HEK293 (cell line): Measurements from ENCODE around the gene ZEB2.

ENCODE experiments used
- ATF2 ChIP-seq: fragments of 450-650 bp; formaldehyde crosslinking; IDR thresholded peaks from 2 replicates; pipeline ENCODE4 v1.5.1; 2016; ENCODE audit warnings: missing biosample characterization, missing genetic modification characterization, low read depth
- WT1 ChIP-seq: fragments of 450-650 bp; formaldehyde crosslinking; IDR thresholded peaks from 2 replicates; pipeline ENCODE4 v1.5.1; 2016; ENCODE audit warnings: missing biosample characterization, missing genetic modification characterization
- ZNF132 ChIP-seq: fragments of 450-650 bp; formaldehyde crosslinking; IDR thresholded peaks from 2 replicates; pipeline ENCODE4 v1.5.1; 2017; ENCODE audit warnings: missing biosample characterization, missing genetic modification characterization, borderline replicate concordance
- ZNF580 ChIP-seq: fragments of 450-650 bp; formaldehyde crosslinking; IDR thresholded peaks from 2 replicates; pipeline ENCODE4 v1.5.1; 2016; ENCODE audit warnings: missing biosample characterization, missing genetic modification characterization
- TF ChIP-seq, protein P1 (sequence below): fragments of 450-650 bp; formaldehyde crosslinking; IDR thresholded peaks from 2 replicates; pipeline ENCODE4 v1.5.1; 2016; ENCODE audit warnings: missing biosample characterization, missing genetic modification characterization
- TF ChIP-seq, protein P2 (sequence below): sonication (generic); formaldehyde crosslinking; IDR thresholded peaks from 2 replicates; pipeline ENCODE4 v1.8.1; 2022; ENCODE audit warnings: mild to moderate bottlenecking, moderate library complexity, missing genetic modification reagents
- TF ChIP-seq, protein P3 (sequence below): fragments of 450-650 bp; formaldehyde crosslinking; IDR thresholded peaks from 2 replicates; pipeline ENCODE4 v1.5.1; 2016; ENCODE audit warnings: missing biosample characterization, missing genetic modification characterization

DNA sequence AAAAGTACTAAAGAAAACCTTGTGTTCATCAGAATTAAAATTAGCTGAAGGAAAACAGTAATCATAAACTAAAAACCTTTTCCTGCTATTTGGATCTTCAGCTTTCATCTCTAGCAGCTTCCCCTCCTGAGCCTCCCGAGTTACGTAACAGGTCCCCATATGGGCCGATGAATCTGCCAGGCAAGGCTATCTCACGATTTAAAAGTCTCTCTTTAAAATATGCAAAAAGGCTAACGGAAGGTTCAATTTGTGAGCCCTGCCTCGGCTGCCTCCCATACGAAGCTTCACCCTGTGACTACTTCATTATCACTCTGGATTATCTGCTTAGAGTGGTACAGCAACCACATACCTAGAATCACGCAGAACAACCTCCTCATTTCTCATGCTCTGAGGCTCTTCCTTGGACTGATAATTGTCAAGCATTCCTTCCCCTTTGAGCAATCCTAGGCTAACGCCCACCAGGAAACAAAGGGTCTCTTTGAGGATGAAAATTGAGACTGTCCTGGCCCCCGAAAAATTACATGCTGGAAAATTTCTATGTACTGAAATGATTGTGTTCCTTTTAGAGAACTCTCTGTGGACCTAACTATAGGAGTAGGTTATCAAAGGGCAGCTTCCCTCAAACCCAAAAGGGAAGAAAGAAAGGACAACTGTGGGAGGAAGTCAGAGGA is 147.4 kb downstream of the ZEB2 start:
- TF ChIP-seq, protein P1, sequence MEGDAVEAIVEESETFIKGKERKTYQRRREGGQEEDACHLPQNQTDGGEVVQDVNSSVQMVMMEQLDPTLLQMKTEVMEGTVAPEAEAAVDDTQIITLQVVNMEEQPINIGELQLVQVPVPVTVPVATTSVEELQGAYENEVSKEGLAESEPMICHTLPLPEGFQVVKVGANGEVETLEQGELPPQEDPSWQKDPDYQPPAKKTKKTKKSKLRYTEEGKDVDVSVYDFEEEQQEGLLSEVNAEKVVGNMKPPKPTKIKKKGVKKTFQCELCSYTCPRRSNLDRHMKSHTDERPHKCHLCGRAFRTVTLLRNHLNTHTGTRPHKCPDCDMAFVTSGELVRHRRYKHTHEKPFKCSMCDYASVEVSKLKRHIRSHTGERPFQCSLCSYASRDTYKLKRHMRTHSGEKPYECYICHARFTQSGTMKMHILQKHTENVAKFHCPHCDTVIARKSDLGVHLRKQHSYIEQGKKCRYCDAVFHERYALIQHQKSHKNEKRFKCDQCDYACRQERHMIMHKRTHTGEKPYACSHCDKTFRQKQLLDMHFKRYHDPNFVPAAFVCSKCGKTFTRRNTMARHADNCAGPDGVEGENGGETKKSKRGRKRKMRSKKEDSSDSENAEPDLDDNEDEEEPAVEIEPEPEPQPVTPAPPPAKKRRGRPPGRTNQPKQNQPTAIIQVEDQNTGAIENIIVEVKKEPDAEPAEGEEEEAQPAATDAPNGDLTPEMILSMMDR (tag by site-specific recombination): no peak
- TF ChIP-seq ZNF580 (no peak), WT1 (tag by site-specific recombination) (no peak), ATF2 (tag by site-specific recombination) (no peak), ZNF132 (tag by site-specific recombination) (no peak)
- TF ChIP-seq, protein P2, sequence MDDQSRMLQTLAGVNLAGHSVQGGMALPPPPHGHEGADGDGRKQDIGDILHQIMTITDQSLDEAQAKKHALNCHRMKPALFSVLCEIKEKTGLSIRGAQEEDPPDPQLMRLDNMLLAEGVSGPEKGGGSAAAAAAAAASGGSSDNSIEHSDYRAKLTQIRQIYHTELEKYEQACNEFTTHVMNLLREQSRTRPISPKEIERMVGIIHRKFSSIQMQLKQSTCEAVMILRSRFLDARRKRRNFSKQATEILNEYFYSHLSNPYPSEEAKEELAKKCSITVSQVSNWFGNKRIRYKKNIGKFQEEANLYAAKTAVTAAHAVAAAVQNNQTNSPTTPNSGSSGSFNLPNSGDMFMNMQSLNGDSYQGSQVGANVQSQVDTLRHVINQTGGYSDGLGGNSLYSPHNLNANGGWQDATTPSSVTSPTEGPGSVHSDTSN (CRISPR knock-in tag): no peak
- TF ChIP-seq, protein P3, sequence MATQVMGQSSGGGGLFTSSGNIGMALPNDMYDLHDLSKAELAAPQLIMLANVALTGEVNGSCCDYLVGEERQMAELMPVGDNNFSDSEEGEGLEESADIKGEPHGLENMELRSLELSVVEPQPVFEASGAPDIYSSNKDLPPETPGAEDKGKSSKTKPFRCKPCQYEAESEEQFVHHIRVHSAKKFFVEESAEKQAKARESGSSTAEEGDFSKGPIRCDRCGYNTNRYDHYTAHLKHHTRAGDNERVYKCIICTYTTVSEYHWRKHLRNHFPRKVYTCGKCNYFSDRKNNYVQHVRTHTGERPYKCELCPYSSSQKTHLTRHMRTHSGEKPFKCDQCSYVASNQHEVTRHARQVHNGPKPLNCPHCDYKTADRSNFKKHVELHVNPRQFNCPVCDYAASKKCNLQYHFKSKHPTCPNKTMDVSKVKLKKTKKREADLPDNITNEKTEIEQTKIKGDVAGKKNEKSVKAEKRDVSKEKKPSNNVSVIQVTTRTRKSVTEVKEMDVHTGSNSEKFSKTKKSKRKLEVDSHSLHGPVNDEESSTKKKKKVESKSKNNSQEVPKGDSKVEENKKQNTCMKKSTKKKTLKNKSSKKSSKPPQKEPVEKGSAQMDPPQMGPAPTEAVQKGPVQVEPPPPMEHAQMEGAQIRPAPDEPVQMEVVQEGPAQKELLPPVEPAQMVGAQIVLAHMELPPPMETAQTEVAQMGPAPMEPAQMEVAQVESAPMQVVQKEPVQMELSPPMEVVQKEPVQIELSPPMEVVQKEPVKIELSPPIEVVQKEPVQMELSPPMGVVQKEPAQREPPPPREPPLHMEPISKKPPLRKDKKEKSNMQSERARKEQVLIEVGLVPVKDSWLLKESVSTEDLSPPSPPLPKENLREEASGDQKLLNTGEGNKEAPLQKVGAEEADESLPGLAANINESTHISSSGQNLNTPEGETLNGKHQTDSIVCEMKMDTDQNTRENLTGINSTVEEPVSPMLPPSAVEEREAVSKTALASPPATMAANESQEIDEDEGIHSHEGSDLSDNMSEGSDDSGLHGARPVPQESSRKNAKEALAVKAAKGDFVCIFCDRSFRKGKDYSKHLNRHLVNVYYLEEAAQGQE: no peak
